Left cardiac atrium (tissue), 4 donors: ENCODE measurements around the gene PHACTR1. TPM values are rescaled to one million over a fixed set of nuclear protein-coding genes. Genes with fewer than 3 reads are reported as not detected.
"Not testable (repeated sequence)": the region's sequence is repeated elsewhere in the genome, so short reads cannot be mapped to it uniquely, and the experiment has no call there.

Experiments used
- ATAC-seq, 2 donors: fragments of 200-7000 bp; cut with Tn5 transposase; one replicate each; pipeline ENCODE4 v1.9.1; 2020; ENCODE audit warnings: mild to moderate bottlenecking in 2 of 2, moderate library complexity in 2 of 2
- DNase-seq: peaks from one replicate; pipeline ENCODE4 v3.0.0-alpha.2; 2020
- intact Hi-C, 2 donors: fragments of 100-400 bp; cut with DNase I; formaldehyde crosslinking; loops; one replicate each; pipeline versions ENCODE4 v1.14.1 to v1.15.1; 2022 to 2023
- total RNA-seq, 2 donors: library from RNA; stranded (reverse); fragmentation: NEBNext Ultra II Directional; extraction: Animal tissue kit (Norgen Biotek cat#: 25700); gene quantifications; one replicate each; pipeline ENCODE4 v1.2.1, GENCODE V29; 2021
- donor health status: DM: no; HTN: yes; CAD: no.
- donor health status: DM: no; HTN: yes; CAD: no; lungs with severe emphysema.
- donor health status: DM: yes; HTN: yes; CAD: no.
- donor health status: Dilated cardiomyopathy.

Gene PHACTR1
- total RNA-seq, 2 donors from 2014 or later = 12.2 to 16.0 TPM

- intact Hi-C loops = no loop called here
- ATAC-seq (no peak), DNase-seq (no peak)
Measured at GRCh38 chr6:13101409-13101808, 384.8 kb downstream of the PHACTR1 start.

DNA sequence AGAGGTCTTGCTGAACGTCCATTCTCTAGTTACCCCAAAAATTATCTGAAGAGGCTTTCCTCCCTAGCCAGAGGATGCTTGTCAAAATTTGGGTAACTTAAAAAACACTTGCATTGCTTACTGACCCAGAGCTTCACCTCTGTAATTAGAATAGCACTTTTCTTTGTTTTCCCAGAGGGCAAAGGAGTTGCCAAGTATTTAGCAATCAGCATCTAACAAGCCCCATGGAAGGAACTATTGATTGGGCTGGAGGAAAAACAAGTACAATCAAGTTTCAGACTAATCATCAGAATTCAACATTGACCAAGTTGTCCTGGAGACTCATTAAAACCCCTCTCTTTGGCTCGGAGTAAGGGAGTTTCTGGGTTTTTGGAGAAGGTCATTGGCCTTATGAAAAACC is 385.4 kb downstream of the PHACTR1 start:
- intact Hi-C loops = no loop called here
- ATAC-seq (no peak), DNase-seq (no peak)

GRCh38 chr6:13103169-13103568 is 386.6 kb downstream of the PHACTR1 start:
- ATAC-seq (no peak), DNase-seq (no peak)
- intact Hi-C loops = no loop called here

GRCh38 chr6:13105139-13105538 is 388.6 kb downstream of the PHACTR1 start:
- intact Hi-C loops = no loop called here
- ATAC-seq = no peak
- DNase-seq = no peak

DNA sequence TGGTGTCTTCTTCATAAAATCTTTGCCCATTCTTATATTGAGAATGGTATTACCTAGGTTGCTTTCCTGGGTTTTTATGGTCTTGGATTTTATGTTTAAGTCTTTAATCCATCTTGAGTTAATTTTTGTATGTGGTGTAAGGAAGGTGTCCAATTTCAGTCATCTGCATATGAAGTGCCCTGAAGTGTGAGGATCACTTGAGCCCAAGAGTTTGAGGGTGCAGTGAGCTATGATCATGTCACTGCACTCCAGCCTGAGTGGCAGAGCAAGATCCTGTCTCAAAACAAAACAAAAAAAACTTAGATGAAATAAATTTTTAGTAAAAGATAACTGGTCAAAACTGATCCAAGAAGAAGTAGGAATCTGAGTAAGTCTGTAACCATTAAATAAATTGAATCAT is 396.4 kb downstream of the PHACTR1 start:
- DNase-seq = no peak
- intact Hi-C loops = no loop called here
- no peak for ATAC-seq

- no peak for DNase-seq
- intact Hi-C loops = no loop called here
- ATAC-seq = no peak
Measured at GRCh38 chr6:13113376-13113775, 396.8 kb downstream of the PHACTR1 start.

GRCh38 chr6:13113981-13114593 is 397.5 kb downstream of the PHACTR1 start:
- DNase-seq (no peak), ATAC-seq (peak in 1 of 2 donors; percentile 58)

GRCh38 chr6:13116155-13116554 is 399.6 kb downstream of the PHACTR1 start:
- intact Hi-C loops = loop anchor here in 1 of 2 donors (5.0 kb wide), 1 partner anchor 204 kb away; no protein-coding TSS in a partner anchor
- ATAC-seq (no peak), DNase-seq (no peak)

More at GRCh38 chr6:13113981-13114593, 397.5 kb downstream of the PHACTR1 start:
- intact Hi-C loops = no loop called here

DNA sequence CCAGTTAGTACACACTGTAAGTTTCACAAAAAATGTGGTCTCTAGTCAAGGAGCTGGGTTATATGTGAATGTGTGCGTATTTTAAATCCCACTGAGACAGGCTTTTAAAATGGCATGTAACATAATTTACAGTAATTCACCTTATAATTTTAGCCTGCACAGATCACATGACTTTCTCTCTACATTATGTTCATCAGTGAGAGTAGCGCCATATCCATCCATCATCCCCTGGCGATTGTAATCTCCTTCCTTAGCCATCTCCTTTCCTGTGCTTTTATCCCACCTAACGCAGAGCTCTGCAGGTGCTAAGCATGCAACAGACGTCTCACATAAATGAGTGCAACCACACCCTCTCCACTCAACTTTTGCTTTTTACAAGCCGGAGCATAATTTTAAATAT is 401.0 kb downstream of the PHACTR1 start:
- intact Hi-C loops = loop anchor here in 1 of 2 donors (5.0 kb wide), 1 partner anchor 205 kb away; no protein-coding TSS in a partner anchor
- ATAC-seq = no peak
- no peak for DNase-seq

DNA sequence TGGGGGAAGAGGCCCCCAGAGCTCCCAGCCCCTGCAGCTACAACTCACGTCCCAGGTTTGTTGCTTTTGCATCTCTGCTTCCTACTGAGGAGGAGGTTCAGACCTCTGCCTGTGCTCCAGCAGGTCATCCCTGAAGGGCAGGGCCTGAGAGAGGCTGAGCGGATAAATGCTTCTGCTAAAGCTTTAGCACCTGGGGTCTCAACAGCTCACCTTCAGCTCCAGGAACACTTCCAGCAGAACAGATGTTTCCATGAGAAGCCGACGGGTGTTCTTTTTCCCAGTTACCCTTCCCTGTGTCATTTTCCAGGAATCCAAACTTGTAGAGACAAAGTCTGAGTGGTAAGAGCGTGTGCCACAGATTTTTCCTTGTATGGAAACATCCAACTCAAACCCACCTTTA is 403.0 kb downstream of the PHACTR1 start:
- ATAC-seq (no peak), DNase-seq (no peak)
- intact Hi-C loops = loop anchor here in 1 of 2 donors (5.0 kb wide), 1 partner anchor 207 kb away; no protein-coding TSS in a partner anchor

DNA sequence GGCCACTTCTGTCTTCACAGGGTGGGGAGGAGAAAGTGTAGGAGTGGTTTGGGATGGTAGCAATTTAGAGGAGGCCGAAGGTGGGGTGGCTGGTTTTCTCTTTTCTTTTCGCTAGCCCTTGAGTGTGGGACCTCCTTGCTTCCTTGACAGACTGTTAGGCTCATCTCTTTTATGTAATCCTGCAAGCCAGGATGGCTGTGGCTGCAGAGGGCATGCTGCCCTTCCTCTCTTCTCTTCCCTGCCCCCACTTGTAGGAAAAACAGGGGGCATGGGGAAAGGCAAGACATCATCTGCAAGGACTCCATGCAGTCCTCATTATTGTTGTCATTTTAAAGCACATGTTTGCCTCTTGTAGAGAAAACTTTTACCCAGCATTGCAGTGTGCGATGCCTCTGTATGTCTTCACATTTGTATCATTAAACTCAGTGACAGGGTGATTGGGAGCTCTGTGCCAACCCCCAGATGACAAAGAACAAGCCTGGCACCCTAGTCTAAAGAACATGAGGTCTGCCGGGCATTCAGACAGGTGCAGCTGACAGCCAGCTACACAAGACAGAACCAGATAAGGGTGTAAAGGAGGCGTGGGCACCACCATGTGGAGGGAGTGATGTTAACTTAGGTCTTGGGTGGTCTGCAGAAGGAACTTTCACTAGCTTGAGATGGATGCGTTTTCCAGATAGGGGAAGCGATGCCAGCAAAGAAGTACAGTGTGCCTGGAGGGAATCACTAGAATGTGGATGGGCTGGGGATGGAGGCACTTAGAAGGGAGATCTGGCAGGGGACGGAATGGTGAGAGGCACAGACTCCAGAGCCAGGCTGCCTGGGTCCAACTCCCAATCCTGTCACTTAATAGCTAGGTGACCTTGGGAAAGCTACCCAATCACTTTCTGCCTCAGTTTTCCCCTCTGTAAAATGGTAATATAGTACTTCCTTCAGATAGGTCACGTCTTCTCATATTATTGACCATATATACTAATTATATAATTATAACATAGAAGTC is 404.2 kb downstream of the PHACTR1 start:
- intact Hi-C loops = no loop called here
- no peak for DNase-seq
- ATAC-seq = peak in 1 of 2 donors; percentile 65

DNA sequence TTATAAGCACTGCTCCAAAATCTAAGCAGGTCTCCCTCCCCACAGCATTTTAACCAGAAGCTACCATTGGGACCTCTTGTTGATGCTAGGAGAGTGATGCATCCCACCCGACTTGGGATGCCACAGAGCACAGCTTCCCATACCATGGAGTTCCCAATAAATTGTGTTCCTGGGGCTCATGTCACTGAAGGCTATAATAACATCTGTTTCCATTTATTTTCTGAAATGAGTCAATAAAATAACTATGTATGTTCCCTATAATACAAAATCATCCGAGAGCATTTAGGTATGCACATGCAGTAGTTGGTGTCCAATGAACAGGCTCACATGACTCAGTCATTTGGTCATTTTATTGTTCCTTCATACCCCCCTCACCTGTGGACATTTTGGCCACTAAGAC is 407.6 kb downstream of the PHACTR1 start:
- no peak for DNase-seq
- ATAC-seq = no peak
- intact Hi-C loops = no loop called here

- ATAC-seq (no peak), DNase-seq (no peak)
- intact Hi-C loops = no loop called here
Measured at GRCh38 chr6:13125841-13126240, 409.3 kb downstream of the PHACTR1 start.

GRCh38 chr6:13131935-13132661 is 415.5 kb downstream of the PHACTR1 start:
- ATAC-seq = peak in 1 of 2 donors; percentile 62
- intact Hi-C loops = no loop called here
- DNase-seq = no peak

DNA sequence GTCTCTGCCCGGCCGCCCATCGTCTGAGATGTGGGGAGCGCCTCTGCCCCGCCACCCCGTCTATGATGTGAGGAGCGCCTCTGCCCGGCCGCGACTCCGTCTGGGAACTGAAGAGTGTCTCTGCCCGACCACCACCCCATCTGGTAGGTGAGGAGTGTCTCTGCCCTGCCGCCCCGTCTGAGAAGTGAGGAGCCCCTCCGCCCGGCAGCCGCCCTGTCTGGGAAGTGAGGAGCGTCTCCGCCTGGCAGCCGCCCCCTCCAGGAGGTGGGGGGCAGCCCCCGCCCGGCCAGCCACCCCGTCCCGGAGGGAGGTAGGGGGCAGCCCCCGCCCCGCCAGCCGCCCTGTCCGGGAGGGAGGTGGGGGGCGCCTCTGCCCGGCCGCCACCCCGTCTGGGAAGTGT is 417.3 kb downstream of the PHACTR1 start:
- intact Hi-C loops, DNase-seq, ATAC-seq: not testable (repeated sequence)

DNA sequence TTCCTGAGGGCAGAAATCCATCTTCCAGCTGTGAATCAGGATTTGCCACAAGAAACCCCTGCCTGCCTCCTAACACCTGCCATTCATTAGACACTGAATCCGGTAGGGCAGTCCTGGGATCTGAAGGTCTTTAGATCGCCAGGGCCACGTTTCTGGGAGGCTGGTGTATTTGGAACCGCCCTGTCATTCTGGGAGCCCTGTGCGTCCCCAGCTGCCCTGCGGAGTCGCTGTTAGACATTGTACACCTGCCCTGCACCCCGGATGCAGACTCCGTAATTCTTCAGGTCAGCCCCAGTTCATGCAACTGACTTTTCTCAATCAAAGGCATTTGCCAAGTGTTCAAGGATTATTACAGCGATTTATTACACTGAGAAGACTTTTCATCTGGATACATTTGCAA is 418.6 kb downstream of the PHACTR1 start:
- intact Hi-C loops = no loop called here
- ATAC-seq (no peak), DNase-seq (no peak)

DNA sequence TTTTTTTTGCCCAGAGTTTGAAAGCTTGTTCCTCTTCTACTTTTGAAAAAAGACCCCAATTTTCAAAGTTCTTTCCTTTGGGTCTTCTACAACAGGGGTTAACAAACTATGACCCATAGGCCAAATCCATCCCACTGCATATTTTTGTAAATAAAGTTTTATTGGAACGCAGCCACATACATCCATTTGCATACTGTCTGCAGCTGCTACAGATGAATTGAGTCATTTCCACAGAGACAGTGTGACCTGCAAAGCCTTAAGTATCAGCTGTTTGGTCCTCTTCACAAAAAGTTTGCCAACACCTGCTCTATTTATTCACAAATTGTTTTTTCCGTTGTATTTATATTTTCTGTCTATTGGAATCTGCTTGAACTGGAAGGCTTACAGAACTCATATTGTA is 422.6 kb downstream of the PHACTR1 start:
- ATAC-seq = no peak
- intact Hi-C loops = no loop called here
- no peak for DNase-seq

DNA sequence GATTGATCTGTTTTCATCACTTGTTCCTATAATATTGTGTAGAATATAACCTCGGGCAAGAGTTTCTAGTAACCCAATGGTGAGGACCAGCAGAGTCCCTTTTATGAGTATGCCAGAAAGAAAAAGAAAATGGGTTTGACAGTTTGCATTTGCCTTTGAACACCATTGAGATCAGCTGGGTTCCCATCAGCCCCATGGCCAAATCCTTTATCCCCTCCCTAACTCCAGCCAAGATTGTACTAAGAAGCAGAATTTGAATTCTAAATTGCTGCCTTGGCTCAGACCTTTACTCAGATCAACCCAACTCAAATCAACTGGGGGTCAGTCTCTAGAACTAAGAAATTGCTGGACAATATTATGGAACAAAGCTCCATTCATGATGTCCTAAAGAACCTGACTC is 424.4 kb downstream of the PHACTR1 start:
- no peak for DNase-seq
- intact Hi-C loops = no loop called here
- no peak for ATAC-seq

DNA sequence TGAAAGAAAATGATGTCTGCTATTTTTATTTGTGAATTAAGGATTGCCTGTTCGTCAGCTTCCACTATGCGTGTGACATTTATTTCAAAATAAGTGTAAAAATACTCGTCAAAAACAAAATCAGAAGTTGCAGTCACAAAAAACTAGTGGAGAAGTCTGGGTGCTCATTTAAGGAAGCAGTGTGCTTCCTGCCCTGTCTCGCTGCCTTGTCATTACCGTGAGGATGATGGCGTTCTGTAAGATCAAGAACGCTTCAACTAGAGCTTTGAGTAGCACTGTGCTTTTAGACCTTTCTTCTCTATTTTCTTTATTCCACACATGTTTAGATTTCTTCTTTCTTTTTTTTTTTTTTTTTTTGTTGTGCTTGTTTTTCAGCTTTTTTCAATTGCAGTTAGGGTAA is 424.8 kb downstream of the PHACTR1 start:
- intact Hi-C loops = no loop called here
- DNase-seq (no peak), ATAC-seq (no peak)

DNA sequence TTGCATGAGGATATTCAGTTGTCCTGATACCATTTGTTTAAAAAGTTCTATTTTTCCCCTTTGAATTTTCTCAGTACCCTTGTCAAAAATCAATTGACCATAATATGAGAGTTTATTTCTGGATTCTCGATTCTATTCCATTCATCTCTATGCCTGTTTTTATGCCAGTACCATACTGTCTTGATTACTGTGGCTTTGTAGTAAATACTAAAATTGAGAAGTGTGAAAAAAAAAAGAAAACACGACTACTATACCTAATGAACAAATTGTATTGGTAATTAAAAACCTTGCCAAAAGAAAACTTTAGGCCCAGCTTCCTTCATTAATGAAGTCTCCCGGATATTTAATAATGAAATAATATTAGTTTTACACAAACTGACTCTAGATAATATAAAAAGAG is 426.0 kb downstream of the PHACTR1 start:
- ATAC-seq = no peak
- intact Hi-C loops = no loop called here
- DNase-seq = no peak
